Esophagus squamous epithelium (tissue), 4 donors: ENCODE results near the gene SPACA1.

Source experiments
- CTCF ChIP-seq, 6 experiments: fragments of 450-650 bp in 4 of 6; fragments of 200-600 bp in 2 of 6; sonication (generic) in 2 of 6; IDR thresholded peaks; one replicate each; pipeline ENCODE4 v1.5.1; 2016 to 2019; ENCODE audit warnings: antibody characterized with exemption in 6 of 6, mild to moderate bottlenecking in 4 of 6, moderate library complexity in 4 of 6
- POLR2A ChIP-seq, 4 donors: fragments of 450-650 bp; IDR thresholded peaks; one replicate each; pipeline ENCODE4 v1.6.1; 2017; ENCODE audit warnings: antibody characterized with exemption in 4 of 4, mild to moderate bottlenecking in 4 of 4, moderate library complexity in 3 of 4

- no peak for TF ChIP-seq POLR2A (IDR thresholded peaks at IDR 0.05)
- no peak for TF ChIP-seq CTCF (IDR thresholded peaks at IDR 0.05)
Measured at GRCh38 chr6:88013015-88013414, 34.6 kb upstream of the SPACA1 start.
